OCI-LY1 (cell line): ENCODE data around the gene GHRL.

Source experiments
- H2AFZ ChIP-seq: fragments of 200-600 bp; sonication (generic), shearing (Covaris generic); 2 replicates; pipeline ENCODE4 v1.6.0; 2014; ENCODE audit warnings: antibody characterized with exemption, mild to moderate bottlenecking, low read length
- H3F3A ChIP-seq: fragments of 200-600 bp; sonication (generic), shearing (Covaris generic); 2 replicates; pipeline ENCODE4 v1.6.0; 2014; ENCODE audit warnings: mild to moderate bottlenecking, antibody characterized with exemption, low read length, moderate library complexity; ENCODE audit not compliant: insufficient read depth
- H3K27ac ChIP-seq: fragments of 200-600 bp; sonication (generic); 2 replicates; pipeline ENCODE4 v1.5.1; 2014; ENCODE audit warnings: low read length, mixed run types, mild to moderate bottlenecking, low read depth; ENCODE audit not compliant: poor library complexity, severe bottlenecking
- H3K27me3 ChIP-seq: fragments of 200-600 bp; sonication (generic); 2 replicates; pipeline ENCODE4 v1.6.0; 2014; ENCODE audit warnings: antibody characterized with exemption, mild to moderate bottlenecking, low read length, moderate library complexity; ENCODE audit not compliant: insufficient read depth
- H3K36me3 ChIP-seq: fragments of 200-600 bp; sonication (generic); 2 replicates; pipeline ENCODE4 v1.6.1; 2014; ENCODE audit warnings: mild to moderate bottlenecking, antibody characterized with exemption, low read length, moderate library complexity, mixed read lengths; ENCODE audit not compliant: insufficient read depth
- H3K4me1 ChIP-seq: fragments of 200-600 bp; sonication (generic); 2 replicates; pipeline ENCODE4 v1.5.1; 2014; ENCODE audit warnings: mild to moderate bottlenecking, low read length, moderate library complexity; ENCODE audit not compliant: insufficient read depth, severe bottlenecking
- H3K4me2 ChIP-seq: fragments of 200-600 bp; sonication (generic), shearing (Covaris generic); 2 replicates; pipeline ENCODE4 v1.6.1; 2014; ENCODE audit warnings: low read length
- H3K4me3 ChIP-seq: fragments of 200-600 bp; sonication (generic); 2 replicates; pipeline ENCODE4 v1.5.1; 2014; ENCODE audit warnings: low read length, low read depth, mild to moderate bottlenecking, mixed read lengths; ENCODE audit not compliant: poor library complexity, severe bottlenecking
- H3K79me2 ChIP-seq: fragments of 200-600 bp; shearing (Covaris generic); 2 replicates; pipeline ENCODE4 v1.6.1; 2016; ENCODE audit warnings: mixed run types, low read length, mixed read lengths; ENCODE audit not compliant: insufficient read depth
- H3K9ac ChIP-seq: fragments of 200-600 bp; sonication (generic), shearing (Covaris generic); 2 replicates; pipeline ENCODE4 v1.6.1; 2014; ENCODE audit warnings: mild to moderate bottlenecking, low read length, mixed read lengths
- H3K9me2 ChIP-seq: fragments of 200-600 bp; sonication (generic), shearing (Covaris generic); 2 replicates; pipeline ENCODE4 v1.6.1; 2014; ENCODE audit warnings: low read depth, mild to moderate bottlenecking, low read length, mixed read lengths
- H3K9me3 ChIP-seq: fragments of 200-600 bp; shearing (Covaris generic); 2 replicates; pipeline ENCODE4 v1.6.1; 2014; ENCODE audit warnings: low read length, mixed read lengths
- H4K20me1 ChIP-seq: fragments of 200-600 bp; sonication (generic), shearing (Covaris generic); 2 replicates; pipeline ENCODE4 v1.6.0; 2016; ENCODE audit warnings: mild to moderate bottlenecking, low read length; ENCODE audit not compliant: insufficient read depth
- CTCF ChIP-seq: fragments of 200-600 bp; sonication (generic), shearing (Covaris generic); IDR thresholded peaks from 2 replicates; pipeline ENCODE4 v1.5.1; 2017; ENCODE audit warnings: mild to moderate bottlenecking, antibody characterized with exemption, low read length, moderate library complexity, mixed read lengths
- EZH2 ChIP-seq: fragments of 200-600 bp; sonication (generic), shearing (Covaris generic); IDR thresholded peaks from 2 replicates; pipeline ENCODE4 v1.8.0; 2017; ENCODE audit warnings: borderline replicate concordance, mixed run types, mild to moderate bottlenecking, antibody characterized with exemption, low read length, moderate library complexity, mixed read lengths

Gene GHRL

DNA sequence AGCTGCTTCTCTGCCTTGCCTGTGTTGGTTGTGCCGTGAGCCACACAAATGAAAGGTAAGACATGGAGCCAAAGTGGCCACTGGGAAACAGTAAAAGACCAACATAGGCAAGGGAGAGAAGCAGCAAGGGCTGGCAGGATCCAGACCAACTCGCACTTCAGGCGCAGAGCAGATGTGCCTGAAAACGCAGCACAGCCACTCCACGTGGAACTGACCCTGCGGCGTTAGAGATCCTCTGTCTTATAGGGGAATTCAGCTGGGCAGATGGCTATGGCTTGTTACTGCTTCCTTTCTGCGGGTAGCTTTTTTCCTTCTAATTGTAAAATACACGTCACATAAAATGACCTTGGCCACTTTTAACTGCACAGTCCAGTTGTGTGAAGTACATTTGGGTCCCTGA is 10.4 kb upstream of the GHRL start:
- H4K20me1 ChIP-seq = no peaks in the 10 kb centered on the region
- no peaks in the 10 kb centered on the region; the same call in 1 of the 2 replicates for H3F3A ChIP-seq
- no peak overlapping the region for H3K9ac ChIP-seq
- H3K9me3 ChIP-seq = no peaks in the 10 kb centered on the region
- H2AFZ ChIP-seq = no peak overlapping the region
- no peak overlapping the region for H3K4me3 ChIP-seq
- H3K79me2 ChIP-seq = no peaks in the 10 kb centered on the region
- no peaks in the 10 kb centered on the region for H3K27me3 ChIP-seq
- H3K36me3 ChIP-seq = peaks cover 91% of the 10 kb centered on the region
- no peak overlapping the region for H3K27ac ChIP-seq
- TF ChIP-seq CTCF (no peak), EZH2 (no peak)
- no peak overlapping the region for H3K4me2 ChIP-seq
- H3K9me2 ChIP-seq = no peaks in the 10 kb centered on the region
- H3K4me1 ChIP-seq = peaks cover 9% of the 10 kb centered on the region

GRCh38 chr3:10300087-10300486 is 7.3 kb upstream of the GHRL start:
- H3K9me3 ChIP-seq = no peaks in the 10 kb centered on the region
- H3K79me2 ChIP-seq = no peaks in the 10 kb centered on the region
- peaks cover 84% of the 10 kb centered on the region for H3K36me3 ChIP-seq
- no peaks in the 10 kb centered on the region for H3K27me3 ChIP-seq
- H3K9ac ChIP-seq = no peak overlapping the region
- H3F3A ChIP-seq = no peaks in the 10 kb centered on the region
- H2AFZ ChIP-seq = no peak overlapping the region
- H3K27ac ChIP-seq = no peak overlapping the region
- no peak overlapping the region for H3K4me3 ChIP-seq
- H3K4me2 ChIP-seq = no peak overlapping the region
- TF ChIP-seq EZH2 (no peak), CTCF (no peak)
- H3K4me1 ChIP-seq = peaks cover 9% of the 10 kb centered on the region
- no peaks in the 10 kb centered on the region for H3K9me2 ChIP-seq
- no peaks in the 10 kb centered on the region for H4K20me1 ChIP-seq

DNA sequence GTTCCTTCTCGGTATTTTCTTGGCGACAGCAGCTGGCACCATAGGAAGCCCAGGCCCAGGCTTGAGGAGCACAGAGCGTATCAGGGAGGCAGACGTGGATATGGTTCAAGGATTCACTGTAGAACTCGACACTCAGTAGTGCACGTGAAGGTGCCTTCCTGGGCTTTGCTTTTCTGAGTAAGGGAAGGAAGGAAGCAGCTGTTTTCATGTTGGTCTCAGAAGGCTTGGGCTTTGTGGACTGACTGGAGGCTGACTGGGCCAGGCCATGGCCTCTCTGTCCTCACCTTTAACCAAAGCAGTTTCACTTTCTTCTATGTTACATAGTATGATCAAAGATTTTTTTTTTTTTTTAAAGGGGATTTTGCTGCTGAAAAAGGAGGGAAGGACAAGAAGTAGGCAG is 6.9 kb upstream of the GHRL start:
- Histone ChIP-seq H3K9me3 (no peaks in the 10 kb centered on the region), H3K79me2 (no peaks in the 10 kb centered on the region), H3K9ac (no peak overlapping the region), H3K4me2 (no peak overlapping the region), H3K9me2 (no peaks in the 10 kb centered on the region), H3K27me3 (no peaks in the 10 kb centered on the region), H3K4me3 (no peak overlapping the region), H4K20me1 (no peaks in the 10 kb centered on the region), H3K27ac (peak overlapping the region; percentile 17), H3K4me1 (peaks cover 9% of the 10 kb centered on the region), H3K36me3 (peaks cover 84% of the 10 kb centered on the region), H3F3A (no peaks in the 10 kb centered on the region), H2AFZ (no peak overlapping the region)
- TF ChIP-seq CTCF (no peak), EZH2 (no peak)
